Trophoblast cell (in vitro differentiated cells and primary cell): ENCODE data around the gene NEK5.

Source experiments
- DNase-seq, 2 donors: peaks; one replicate each; pipeline ENCODE4 v3.0.0-alpha.2; 2016
- H2AFZ ChIP-seq: 2 replicates; pipeline ENCODE4 v1.6.1; 2013; ENCODE audit warnings: low read length, moderate library complexity, mild to moderate bottlenecking; ENCODE audit not compliant: insufficient read depth, poor library complexity
- H2AK5ac ChIP-seq: 2 replicates; pipeline ENCODE4 v1.6.1; 2013; ENCODE audit warnings: mild to moderate bottlenecking, low read length
- H2BK120ac ChIP-seq: 2 replicates; pipeline ENCODE4 v1.6.1; 2013; ENCODE audit warnings: low read length, mild to moderate bottlenecking, moderate library complexity; ENCODE audit not compliant: insufficient read depth, poor library complexity
- H2BK12ac ChIP-seq: 2 replicates; pipeline ENCODE4 v1.6.1; 2013; ENCODE audit warnings: mild to moderate bottlenecking, low read length, moderate library complexity
- H2BK5ac ChIP-seq: 2 replicates; pipeline ENCODE4 v1.6.1; 2013; ENCODE audit warnings: low read length, low read depth, moderate library complexity, mild to moderate bottlenecking; ENCODE audit not compliant: poor library complexity
- H3K14ac ChIP-seq: 2 replicates; pipeline ENCODE4 v1.6.1; 2013; ENCODE audit warnings: mild to moderate bottlenecking, low read length
- H3K18ac ChIP-seq: 2 replicates; pipeline ENCODE4 v1.6.1; 2013; ENCODE audit warnings: mild to moderate bottlenecking, low read length
- H3K23ac ChIP-seq: 2 replicates; pipeline ENCODE4 v1.6.1; 2013; ENCODE audit warnings: low read length
- H3K27ac ChIP-seq: 2 replicates; pipeline ENCODE4 v1.5.1; 2013; ENCODE audit warnings: low read depth, mild to moderate bottlenecking, inconsistent platforms, low read length, moderate library complexity
- H3K27me3 ChIP-seq: 2 replicates; pipeline ENCODE4 v1.6.1; 2013; ENCODE audit warnings: inconsistent platforms, mild to moderate bottlenecking, low read length, moderate library complexity; ENCODE audit not compliant: insufficient read depth
- H3K36me3 ChIP-seq, 2 experiments: 1 replicate in 1 of 2; 2 replicates in 1 of 2; pipeline ENCODE4 v1.6.1; 2013; ENCODE audit warnings: low read length in 2 of 2, mild to moderate bottlenecking in 2 of 2, moderate library complexity in 1 of 2; ENCODE audit not compliant: insufficient read depth in 2 of 2, control insufficient read depth in 1 of 2
- H3K4ac ChIP-seq: 2 replicates; pipeline ENCODE4 v1.6.1; 2013; ENCODE audit warnings: low read depth, mild to moderate bottlenecking, low read length, moderate library complexity
- H3K4me1 ChIP-seq, 2 experiments: 1 replicate in 1 of 2; 2 replicates in 1 of 2; pipeline ENCODE4 v1.6.1; 2013; ENCODE audit warnings: low read length in 2 of 2, mild to moderate bottlenecking in 2 of 2, moderate library complexity in 1 of 2; ENCODE audit not compliant: insufficient read depth in 2 of 2, control insufficient read depth in 1 of 2
- H3K4me2 ChIP-seq: 2 replicates; pipeline ENCODE4 v1.6.1; 2013; ENCODE audit warnings: inconsistent platforms, mild to moderate bottlenecking, low read length, moderate library complexity
- H3K4me3 ChIP-seq: 2 replicates; pipeline ENCODE4 v1.5.1; 2013; ENCODE audit warnings: mild to moderate bottlenecking, low read depth, low read length, inconsistent platforms
- H3K79me1 ChIP-seq: one replicate; pipeline ENCODE4 v1.6.1; 2013; ENCODE audit warnings: low read length
- H3K79me2 ChIP-seq: 2 replicates; pipeline ENCODE4 v1.6.1; 2013; ENCODE audit warnings: low read length, mild to moderate bottlenecking; ENCODE audit not compliant: control insufficient read depth, insufficient read depth, poor library complexity
- H3K9ac ChIP-seq: 2 replicates; pipeline ENCODE4 v1.6.1; 2013; ENCODE audit warnings: mild to moderate bottlenecking, low read length
- H3K9me3 ChIP-seq: 2 replicates; pipeline ENCODE4 v1.6.1; 2013; ENCODE audit warnings: low read depth, mild to moderate bottlenecking, control low read depth, inconsistent platforms, low read length; ENCODE audit not compliant: insufficient read depth
- H4K12ac ChIP-seq: 2 replicates; pipeline ENCODE4 v1.6.1; 2013; ENCODE audit warnings: low read depth, mild to moderate bottlenecking, low read length, moderate library complexity
- H4K8ac ChIP-seq: 2 replicates; pipeline ENCODE4 v1.6.1; 2013; ENCODE audit warnings: low read depth, mild to moderate bottlenecking, low read length, moderate library complexity
- H4K91ac ChIP-seq: one replicate; pipeline ENCODE4 v1.6.1; 2013; ENCODE audit warnings: low read depth, mild to moderate bottlenecking, low read length, moderate library complexity
- whole genome bisulfite sequencing: extraction: QIAGEN DNeasy Blood & Tissue Kit; methylation state at CpG from one replicate; pipeline ENCODE4 v1.1.7; 2013; ENCODE audit warnings: missing lambda C conversion rate; ENCODE audit not compliant: insufficient read length, insufficient coverage; ENCODE audit errors: extremely low coverage; 5-methylcytosine and 5-hydroxymethylcytosine counted together

NEK5 gene

GRCh38 chr13:52160506-52160905, 31.6 kb upstream of the NEK5 start:
- Histone ChIP-seq H3K4ac (no peak overlapping the region), H3K4me1 (no peaks in the 10 kb centered on the region), H4K91ac (no peak overlapping the region), H4K12ac (no peak overlapping the region), H3K27me3 (no peaks in the 10 kb centered on the region), H3K79me2 (peaks cover 4% of the 10 kb centered on the region), H3K4me3 (no peak overlapping the region), H3K14ac (no peak overlapping the region), H2BK5ac (no peak overlapping the region), H2BK120ac (no peak overlapping the region), H3K9ac (no peak overlapping the region), H3K36me3 (no peaks in the 10 kb centered on the region), H3K18ac (no peak overlapping the region), H3K27ac (no peak overlapping the region), H3K4me2 (no peak overlapping the region), H3K79me1 (peaks cover 4% of the 10 kb centered on the region), H4K8ac (no peak overlapping the region), H3K23ac (no peak overlapping the region), H3K9me3 (no peaks in the 10 kb centered on the region), H2AFZ (no peak overlapping the region), H2AK5ac (no peak overlapping the region), H2BK12ac (no peak overlapping the region)
- DNase-seq, result no peak
- no CpG with 5 or more reads among the region's 6 CpGs for WGBS

- no peak for DNase-seq
Measured at GRCh38 chr13:52160053-52160452, 31.2 kb upstream of the NEK5 start.

GRCh38 chr13:52159159-52159982, 30.5 kb upstream of the NEK5 start, which contains the start of gene NEK3:
Gene NEK3, minus strand, starts transcription at chr13:52159597. Its CDS starts 3,406 bp downstream, at chr13:52156191.
- peak within 1 kb of the TSS; percentile 79 for H4K91ac ChIP-seq
- H3K4me3 ChIP-seq, result peak within 1 kb of the TSS; percentile 92
- peak within 1 kb of the TSS; percentile 90 for H2AFZ ChIP-seq
- H3K36me3 ChIP-seq, result no peaks in the 10 kb centered on the region
- H3K18ac ChIP-seq, result peak within 1 kb of the TSS; percentile 78
- no peak within 1 kb of the TSS for H2BK5ac ChIP-seq
- peak within 1 kb of the TSS; percentile 85 for H3K9ac ChIP-seq
- H2BK120ac ChIP-seq, result peak within 1 kb of the TSS; percentile 65
- H3K23ac ChIP-seq, result no peak within 1 kb of the TSS
- no peak within 1 kb of the TSS for H2BK12ac ChIP-seq
- H3K79me2 ChIP-seq, result peaks cover 4% of the 10 kb centered on the region
- no peaks in the 10 kb centered on the region for H3K9me3 ChIP-seq
- peak within 1 kb of the TSS; percentile 65 for H3K14ac ChIP-seq
- H3K4ac ChIP-seq, result peak within 1 kb of the TSS; percentile 29
- no peak within 1 kb of the TSS for H2AK5ac ChIP-seq
- H3K4me1 ChIP-seq, result no peaks in the 10 kb centered on the region
- H3K27ac ChIP-seq, result no peak within 1 kb of the TSS
- peak within 1 kb of the TSS; percentile 97 for H3K4me2 ChIP-seq
- H4K12ac ChIP-seq, result peak within 1 kb of the TSS; percentile 65
- H3K27me3 ChIP-seq, result no peaks in the 10 kb centered on the region
- DNase-seq, result peak; percentile 33 to 59
- H3K79me1 ChIP-seq, result peaks cover 4% of the 10 kb centered on the region
- H4K8ac ChIP-seq, result peak within 1 kb of the TSS; percentile 85
- WGBS, result no CpG with 5 or more reads among the region's 74 CpGs

More at GRCh38 chr13:52160053-52160452, 31.2 kb upstream of the NEK5 start:
- Histone ChIP-seq H3K4me3 (no peak overlapping the region), H3K4ac (no peak overlapping the region), H2AFZ (no peak overlapping the region), H3K36me3 (no peaks in the 10 kb centered on the region), H3K27me3 (no peaks in the 10 kb centered on the region), H3K79me1 (peaks cover 4% of the 10 kb centered on the region), H3K9ac (no peak overlapping the region), H3K9me3 (no peaks in the 10 kb centered on the region), H3K27ac (no peak overlapping the region), H3K79me2 (peaks cover 4% of the 10 kb centered on the region), H2AK5ac (no peak overlapping the region), H3K4me1 (no peaks in the 10 kb centered on the region), H4K12ac (no peak overlapping the region), H2BK12ac (no peak overlapping the region), H3K23ac (no peak overlapping the region), H3K4me2 (peak overlapping the region; percentile 97), H4K91ac (no peak overlapping the region), H2BK5ac (no peak overlapping the region), H3K18ac (no peak overlapping the region), H2BK120ac (no peak overlapping the region), H3K14ac (no peak overlapping the region), H4K8ac (no peak overlapping the region)
- no CpG with 5 or more reads among the region's 6 CpGs for WGBS

- no peaks in the 10 kb centered on the region for H3K27me3 ChIP-seq
- H3K18ac ChIP-seq, result no peak overlapping the region
- peak overlapping the region; percentile 65 for H2BK120ac ChIP-seq
- H3K23ac ChIP-seq, result no peak overlapping the region
- H3K4me1 ChIP-seq, result no peaks in the 10 kb centered on the region
- H4K8ac ChIP-seq, result peak overlapping the region; percentile 85
- H3K79me1 ChIP-seq, result peaks cover 4% of the 10 kb centered on the region
- peak overlapping the region; percentile 92 for H3K4me3 ChIP-seq
- no CpG with 5 or more reads among the region's 17 CpGs for WGBS
- H4K12ac ChIP-seq, result peak overlapping the region; percentile 65
- peak overlapping the region; percentile 90 for H2AFZ ChIP-seq
- no peak overlapping the region for H2BK5ac ChIP-seq
- peak overlapping the region; percentile 65 for H3K14ac ChIP-seq
- no peak overlapping the region for H2BK12ac ChIP-seq
- H3K79me2 ChIP-seq, result peaks cover 4% of the 10 kb centered on the region
- H3K36me3 ChIP-seq, result no peaks in the 10 kb centered on the region
- DNase-seq, result peak; percentile 1 to 7
- H3K9ac ChIP-seq, result peak overlapping the region; percentile 85
- no peak overlapping the region for H3K4ac ChIP-seq
- H3K4me2 ChIP-seq, result peak overlapping the region; percentile 97
- no peak overlapping the region for H2AK5ac ChIP-seq
- H3K9me3 ChIP-seq, result no peaks in the 10 kb centered on the region
- no peak overlapping the region for H3K27ac ChIP-seq
- H4K91ac ChIP-seq, result peak overlapping the region; percentile 79
Measured at GRCh38 chr13:52158629-52159158, 29.8 kb upstream of the NEK5 start.
